ENCODE measurements around the gene ITPKA.

ITPKA gene

GRCh38 chr15:41545218-41545617 lies 51.5 kb downstream of the ITPKA start:
- DNase-seq = no peak
- intact Hi-C loops (cut with DNase I) = no loop called here

- peak in 33 of 42 donors; percentile 27 to 79 (median 58) for DNase-seq
- intact Hi-C loops (cut with DNase I) = no loop called here
These were observed 53.4 kb downstream of the ITPKA start for GRCh38 chr15:41546851-41547786.

GRCh38 chr15:41550066-41550775 lies 56.5 kb downstream of the ITPKA start:
- intact Hi-C loops (cut with DNase I) = no loop called here
- peak in 1 of 42 donors; percentile 28 for DNase-seq

Data from head of caudate nucleus (tissue), 42 donors.